DOHH2 (cell line): Measurements from ENCODE around the gene DLX5.

Experiments used
- H3F3A ChIP-seq: fragments of 200-600 bp; sonication (generic), shearing (Covaris generic); 2 replicates; pipeline ENCODE4 v1.6.0; 2016; ENCODE audit warnings: antibody characterized with exemption, mild to moderate bottlenecking; ENCODE audit not compliant: control insufficient read depth, insufficient read depth
- H3K27ac ChIP-seq: fragments of 200-600 bp; sonication (generic); 2 replicates; pipeline ENCODE4 v1.5.1; 2014; ENCODE audit warnings: low read depth, mild to moderate bottlenecking, low read length, moderate library complexity
- H3K27me3 ChIP-seq: fragments of 200-600 bp; sonication (generic); 2 replicates; pipeline ENCODE4 v1.6.1; 2014; ENCODE audit warnings: mild to moderate bottlenecking, low read length, mixed read lengths; ENCODE audit not compliant: control insufficient read depth
- H3K36me3 ChIP-seq: fragments of 200-600 bp; sonication (generic); 2 replicates; pipeline ENCODE4 v1.6.1; 2014; ENCODE audit warnings: mild to moderate bottlenecking, low read length, moderate library complexity, mixed read lengths; ENCODE audit not compliant: control insufficient read depth
- H3K4me1 ChIP-seq: fragments of 200-600 bp; sonication (generic); 2 replicates; pipeline ENCODE4 v1.6.1; 2014; ENCODE audit warnings: mild to moderate bottlenecking, low read length, mixed read lengths; ENCODE audit not compliant: control insufficient read depth
- H3K4me2 ChIP-seq: fragments of 200-600 bp; sonication (generic); 2 replicates; pipeline ENCODE4 v1.6.0; 2014; ENCODE audit warnings: mild to moderate bottlenecking, low read length, moderate library complexity
- H3K4me3 ChIP-seq: fragments of 200-600 bp; sonication (generic); 2 replicates; pipeline ENCODE4 v1.5.1; 2014; ENCODE audit warnings: mild to moderate bottlenecking, low read length, mixed read lengths
- H3K79me2 ChIP-seq: fragments of 200-600 bp; sonication (generic); 2 replicates; pipeline ENCODE4 v1.6.1; 2014; ENCODE audit warnings: mild to moderate bottlenecking, low read length, mixed read lengths; ENCODE audit not compliant: control insufficient read depth
- H3K9me2 ChIP-seq: fragments of 200-600 bp; sonication (generic); replicated peaks from 2 replicates; pipeline ENCODE4 v1.6.1; 2014; ENCODE audit warnings: mild to moderate bottlenecking, low read length, mixed read lengths; ENCODE audit not compliant: control insufficient read depth
- H3K9me3 ChIP-seq: fragments of 200-600 bp; sonication (generic); 2 replicates; pipeline ENCODE4 v1.6.1; 2014; ENCODE audit warnings: antibody characterized with exemption, low read length, mixed read lengths; ENCODE audit not compliant: control insufficient read depth, insufficient read depth
- H4K20me1 ChIP-seq: fragments of 200-600 bp; sonication (generic); 2 replicates; pipeline ENCODE4 v1.6.0; 2014; ENCODE audit warnings: low read depth, mild to moderate bottlenecking, antibody characterized with exemption, low read length, moderate library complexity; ENCODE audit not compliant: control insufficient read depth, insufficient read depth
- EZH2phosphoT487 ChIP-seq: fragments of 200-600 bp; sonication (generic); IDR thresholded peaks from 2 replicates; pipeline ENCODE4 v1.6.1; 2017; ENCODE audit warnings: borderline replicate concordance, mild to moderate bottlenecking, antibody characterized with exemption, low read length, moderate library complexity, mixed read lengths
- TF ChIP-seq, protein P1 (sequence below): fragments of 200-600 bp; sonication (generic); IDR thresholded peaks from one replicate; pipeline ENCODE4 v1.5.1; 2014; ENCODE audit warnings: antibody characterized with exemption, mild to moderate bottlenecking, low read depth, low read length; ENCODE audit not compliant: poor library complexity, severe bottlenecking

Gene DLX5

DNA sequence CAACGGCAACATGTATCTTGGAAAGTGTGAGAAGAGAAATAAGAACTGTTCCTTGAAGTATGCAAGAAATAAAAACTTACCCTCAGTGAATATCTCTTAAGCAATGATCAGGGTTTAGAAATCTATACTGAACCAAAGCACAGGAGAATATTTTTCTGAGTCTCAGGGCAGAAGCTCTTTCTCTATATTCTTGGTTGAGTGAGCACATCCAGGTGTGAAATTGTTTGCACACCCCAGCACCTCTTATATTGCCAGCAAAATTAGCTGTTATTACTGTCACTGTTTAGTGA, 10.8 kb downstream of the DLX5 start:
- Histone ChIP-seq H3K4me3 (no peak overlapping the region), H3K9me2 (no peaks in the 10 kb centered on the region), H3K79me2 (no peaks in the 10 kb centered on the region), H3K27ac (no peak overlapping the region), H3K27me3 (peaks cover 68% of the 10 kb centered on the region), H4K20me1 (no peaks in the 10 kb centered on the region), H3K36me3 (no peaks in the 10 kb centered on the region), H3F3A (no peaks in the 10 kb centered on the region), H3K4me1 (no peaks in the 10 kb centered on the region), H3K4me2 (no peak overlapping the region), H3K9me3 (no peaks in the 10 kb centered on the region)
- TF ChIP-seq, protein P1, sequence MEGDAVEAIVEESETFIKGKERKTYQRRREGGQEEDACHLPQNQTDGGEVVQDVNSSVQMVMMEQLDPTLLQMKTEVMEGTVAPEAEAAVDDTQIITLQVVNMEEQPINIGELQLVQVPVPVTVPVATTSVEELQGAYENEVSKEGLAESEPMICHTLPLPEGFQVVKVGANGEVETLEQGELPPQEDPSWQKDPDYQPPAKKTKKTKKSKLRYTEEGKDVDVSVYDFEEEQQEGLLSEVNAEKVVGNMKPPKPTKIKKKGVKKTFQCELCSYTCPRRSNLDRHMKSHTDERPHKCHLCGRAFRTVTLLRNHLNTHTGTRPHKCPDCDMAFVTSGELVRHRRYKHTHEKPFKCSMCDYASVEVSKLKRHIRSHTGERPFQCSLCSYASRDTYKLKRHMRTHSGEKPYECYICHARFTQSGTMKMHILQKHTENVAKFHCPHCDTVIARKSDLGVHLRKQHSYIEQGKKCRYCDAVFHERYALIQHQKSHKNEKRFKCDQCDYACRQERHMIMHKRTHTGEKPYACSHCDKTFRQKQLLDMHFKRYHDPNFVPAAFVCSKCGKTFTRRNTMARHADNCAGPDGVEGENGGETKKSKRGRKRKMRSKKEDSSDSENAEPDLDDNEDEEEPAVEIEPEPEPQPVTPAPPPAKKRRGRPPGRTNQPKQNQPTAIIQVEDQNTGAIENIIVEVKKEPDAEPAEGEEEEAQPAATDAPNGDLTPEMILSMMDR = no peak
- TF ChIP-seq EZH2phosphoT487 = no peak

DNA sequence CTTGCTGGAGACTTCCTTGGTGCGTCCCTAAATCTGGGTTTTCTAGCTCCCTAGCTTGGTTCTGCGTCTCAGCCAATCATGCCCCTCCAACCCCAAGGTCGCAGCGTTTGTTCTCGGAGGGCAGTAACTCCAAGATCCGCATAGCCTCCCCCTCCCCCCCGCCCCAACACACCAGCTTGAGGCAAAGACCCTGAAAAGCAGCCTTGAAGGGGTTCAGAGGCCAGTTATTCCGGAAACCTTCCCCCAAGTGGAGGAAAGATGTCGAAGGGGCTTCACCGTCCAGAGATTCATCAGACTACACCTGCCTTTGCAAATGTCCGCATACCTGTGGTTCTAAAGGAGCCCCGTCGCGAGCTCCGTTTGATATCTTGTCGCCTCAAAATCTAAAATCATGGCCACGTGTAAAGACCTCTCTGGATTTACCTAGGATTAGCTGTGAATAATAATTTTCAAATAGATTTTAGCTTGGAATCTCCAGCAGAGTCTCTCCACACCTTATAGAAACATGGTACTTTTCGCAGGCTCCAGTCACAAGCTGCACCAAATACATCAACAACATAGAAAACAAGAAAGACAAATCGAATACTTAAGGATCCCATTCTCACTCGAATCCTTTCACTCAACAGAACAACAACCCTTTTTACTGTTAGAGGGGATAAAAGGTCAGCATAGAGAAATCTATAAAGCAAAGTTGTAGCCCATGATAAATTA, 11.3 kb downstream of the DLX5 start:
- TF ChIP-seq, protein P1 = no peak
- no peak for TF ChIP-seq EZH2phosphoT487
- H3K4me3 ChIP-seq = no peak overlapping the region
- peaks cover 71% of the 10 kb centered on the region for H3K27me3 ChIP-seq
- no peak overlapping the region for H3K27ac ChIP-seq
- H3F3A ChIP-seq = no peaks in the 10 kb centered on the region
- no peaks in the 10 kb centered on the region for H3K79me2 ChIP-seq
- no peaks in the 10 kb centered on the region for H4K20me1 ChIP-seq
- H3K9me2 ChIP-seq = no peaks in the 10 kb centered on the region
- no peak overlapping the region for H3K4me2 ChIP-seq
- no peaks in the 10 kb centered on the region for H3K36me3 ChIP-seq
- no peaks in the 10 kb centered on the region for H3K9me3 ChIP-seq
- no peaks in the 10 kb centered on the region for H3K4me1 ChIP-seq

DNA sequence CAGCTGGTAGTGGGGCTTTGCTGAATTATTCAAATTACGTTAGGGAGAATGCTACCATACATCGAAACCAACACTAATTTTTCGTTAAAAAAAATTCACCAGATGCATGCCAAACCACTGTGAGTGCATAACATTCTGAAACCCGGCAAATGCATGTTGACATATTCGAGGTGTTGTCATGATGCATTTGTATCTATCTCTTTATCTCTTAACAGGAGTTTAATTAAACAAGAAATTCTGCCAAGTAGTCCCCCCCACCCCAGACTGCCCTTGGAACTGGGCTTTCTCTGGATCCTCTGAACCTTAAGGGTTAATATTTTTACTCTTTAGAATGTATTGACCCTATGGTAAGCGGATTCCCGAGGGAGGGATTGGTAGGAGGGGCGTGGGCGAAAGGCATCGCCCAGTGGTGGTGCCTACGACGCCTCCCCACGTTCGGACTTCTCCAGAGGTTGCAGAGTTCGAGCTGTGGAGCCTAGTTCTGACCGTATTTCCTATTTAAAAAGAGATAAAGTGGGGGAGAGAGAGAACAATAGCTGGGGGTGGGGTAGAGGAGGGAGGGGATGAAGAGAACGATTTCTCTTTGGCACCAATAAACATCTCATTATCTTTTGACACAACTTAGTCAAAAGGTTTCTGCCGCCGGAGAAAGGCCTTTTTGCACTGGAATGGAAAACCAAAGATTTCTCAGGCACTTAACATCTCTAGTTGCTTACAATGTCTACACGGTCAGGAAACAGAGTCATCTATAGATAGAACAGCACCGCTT, 12.1 kb downstream of the DLX5 start:
- no peaks in the 10 kb centered on the region for H3K79me2 ChIP-seq
- TF ChIP-seq EZH2phosphoT487 = no peak; the same call in 1 of the 2 replicates
- TF ChIP-seq, protein P1 = no peak
- no peaks in the 10 kb centered on the region for H3K9me3 ChIP-seq
- H3K4me3 ChIP-seq = no peak overlapping the region
- no peaks in the 10 kb centered on the region for H3K9me2 ChIP-seq
- no peaks in the 10 kb centered on the region for H3K36me3 ChIP-seq
- no peak overlapping the region for H3K4me2 ChIP-seq
- no peaks in the 10 kb centered on the region for H3K4me1 ChIP-seq
- peaks cover 67% of the 10 kb centered on the region for H3K27me3 ChIP-seq
- H3F3A ChIP-seq = no peaks in the 10 kb centered on the region
- H3K27ac ChIP-seq = no peak overlapping the region
- no peaks in the 10 kb centered on the region for H4K20me1 ChIP-seq
